H1 (cell line): ENCODE results near the gene LOX. TPM values are rescaled to one million over a fixed set of nuclear protein-coding genes. Genes with fewer than 3 reads are reported as not detected.

Experiments
- TBP ChIP-seq: IDR thresholded peaks from 2 replicates; pipeline ENCODE4 v1.6.1; 2011; ENCODE audit warnings: low read depth, low read length, improper control_type of control experiment
- polyA plus RNA-seq, 7 experiments: library from polyadenylated mRNA; depleted of rRNA in 3 of 7; stranded (reverse) in 5 of 7; unstranded in 2 of 7; fragments of >200 nt in 5 of 7; fragments of 200-250 nt in 2 of 7; gene quantifications; 1 replicate in 5 of 7; 2 replicates in 1 of 7; 4 replicates in 1 of 7; pipeline versions ENCODE4 v1.2.1 to v1.2.3, GENCODE V29; 2011 to 2013; ENCODE audit warnings: missing spikeins in 2 of 7, mixed read lengths in 2 of 7
- total RNA-seq: library from RNA; stranded (reverse); fragmentation: NEBNext Ultra II Directional; extraction: Animal tissue kit (Norgen Biotek cat#: 25700); gene quantifications from 2 replicates; pipeline ENCODE4 v1.2.1, GENCODE V29; 2021

The LOX gene
- total and polyA plus RNA-seq, 2 of the 8 experiments (the other 6 are each of a cell fraction or from before 2014, with no cell fraction given): 1.1 to 2.2 TPM

GRCh38 chr5:122063836-122064235 is 14.2 kb downstream of the LOX start (continued):
- TF ChIP-seq TBP: no peak
